ENCODE results near the gene FXYD7. TPM values are rescaled to one million over a fixed set of nuclear protein-coding genes. Genes with fewer than 3 reads are reported as not detected.

FXYD7 gene
- total and polyA plus RNA-seq, 2 experiments from 2014 or later = 0.22 to 0.27 TPM

DNA sequence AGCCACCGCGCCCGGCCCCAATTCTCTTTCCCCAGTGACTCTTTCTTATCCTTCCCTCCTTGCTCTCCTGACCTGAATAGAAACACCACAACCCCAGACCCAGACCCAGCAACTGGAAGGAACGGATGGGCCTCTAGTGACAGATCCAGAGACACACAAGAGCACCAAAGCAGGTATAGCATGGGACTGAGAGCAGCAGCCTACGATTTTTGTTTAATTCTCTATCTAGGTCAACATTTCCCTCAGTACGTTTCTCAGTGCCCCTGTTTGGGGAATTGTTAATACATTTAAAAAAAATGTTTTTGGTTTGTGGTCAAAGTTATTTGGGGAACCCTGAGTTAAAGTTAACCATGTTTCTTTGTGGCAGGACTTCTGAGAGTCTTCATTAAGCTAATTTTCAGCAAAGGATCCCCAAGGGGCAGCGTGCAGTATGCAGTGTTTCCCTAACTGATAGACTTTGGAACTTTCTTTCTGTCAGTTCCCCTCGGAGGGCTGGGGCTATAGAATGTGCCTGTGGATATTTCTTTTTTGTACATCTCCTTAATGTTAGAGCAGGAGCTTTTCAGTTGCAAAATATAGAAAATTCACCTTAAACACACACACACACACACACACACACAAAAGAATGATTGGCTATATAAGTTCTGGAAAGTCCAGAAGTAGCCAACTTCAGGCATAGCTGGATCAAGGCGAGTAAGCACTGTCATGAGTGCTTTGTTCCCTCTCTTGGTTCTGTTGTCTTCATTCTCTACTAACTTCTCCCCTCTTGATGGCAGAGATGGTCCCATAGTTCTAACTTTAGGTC is 17.8 kb downstream of the FXYD7 start:
- TF ChIP-seq EZH2phosphoT487 (IDR thresholded peaks at IDR 0.05; ENCODE audit: low read depth, severe bottlenecking, unreplicated experiment) (no peak), EZH2 (IDR thresholded peaks at IDR 0.05; ENCODE audit: borderline replicate concordance) (no peak)
- TF ChIP-seq, protein P1, sequence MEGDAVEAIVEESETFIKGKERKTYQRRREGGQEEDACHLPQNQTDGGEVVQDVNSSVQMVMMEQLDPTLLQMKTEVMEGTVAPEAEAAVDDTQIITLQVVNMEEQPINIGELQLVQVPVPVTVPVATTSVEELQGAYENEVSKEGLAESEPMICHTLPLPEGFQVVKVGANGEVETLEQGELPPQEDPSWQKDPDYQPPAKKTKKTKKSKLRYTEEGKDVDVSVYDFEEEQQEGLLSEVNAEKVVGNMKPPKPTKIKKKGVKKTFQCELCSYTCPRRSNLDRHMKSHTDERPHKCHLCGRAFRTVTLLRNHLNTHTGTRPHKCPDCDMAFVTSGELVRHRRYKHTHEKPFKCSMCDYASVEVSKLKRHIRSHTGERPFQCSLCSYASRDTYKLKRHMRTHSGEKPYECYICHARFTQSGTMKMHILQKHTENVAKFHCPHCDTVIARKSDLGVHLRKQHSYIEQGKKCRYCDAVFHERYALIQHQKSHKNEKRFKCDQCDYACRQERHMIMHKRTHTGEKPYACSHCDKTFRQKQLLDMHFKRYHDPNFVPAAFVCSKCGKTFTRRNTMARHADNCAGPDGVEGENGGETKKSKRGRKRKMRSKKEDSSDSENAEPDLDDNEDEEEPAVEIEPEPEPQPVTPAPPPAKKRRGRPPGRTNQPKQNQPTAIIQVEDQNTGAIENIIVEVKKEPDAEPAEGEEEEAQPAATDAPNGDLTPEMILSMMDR (IDR thresholded peaks at IDR 0.05; ENCODE audit: poor library complexity) = no peak
- H3K27ac ChIP-seq = no peak overlapping the region
- no peaks in the 10 kb centered on the region for H3K79me2 ChIP-seq
- DNase-seq (ENCODE audit: low spot score) = no peak
- no peaks in the 10 kb centered on the region for H4K20me1 ChIP-seq (ENCODE audit: insufficient read depth, poor library complexity, severe bottlenecking)
- H3K27me3 ChIP-seq = peaks cover 6% of the 10 kb centered on the region
- no peak overlapping the region for H2AFZ ChIP-seq
- H3K4me1 ChIP-seq (ENCODE audit: insufficient read depth) = no peaks in the 10 kb centered on the region
- H3K36me3 ChIP-seq (replicated peaks; ENCODE audit: insufficient read depth, low read depth) = no peaks in the 10 kb centered on the region
- H3K4me2 ChIP-seq = no peak overlapping the region
- 86% methylated on average over 9 of the region's 9 CpGs for WGBS (ENCODE audit: low lambda C conversion rate, missing lambda C conversion rate)
- H3K9me3 ChIP-seq (ENCODE audit: low read depth) = no peaks in the 10 kb centered on the region
- no peaks in the 10 kb centered on the region for H3K9me2 ChIP-seq (replicated peaks; ENCODE audit: insufficient read depth)
- H3K4me3 ChIP-seq = no peak overlapping the region

DNA sequence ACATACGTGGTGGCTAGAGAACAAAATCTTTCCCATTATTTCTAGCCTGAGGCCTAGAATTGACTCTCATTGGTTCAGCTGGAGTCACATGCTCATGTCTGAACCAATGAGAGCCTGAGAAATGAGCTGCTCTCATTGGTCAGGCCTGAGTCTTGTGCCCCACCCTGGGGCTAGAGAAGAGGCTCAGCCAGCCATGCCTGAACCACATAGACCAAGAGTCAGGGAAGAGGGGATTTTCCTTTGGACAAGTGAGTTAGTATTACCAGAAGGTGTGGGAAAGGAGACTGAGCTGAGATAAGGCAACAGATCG is 18.3 kb downstream of the FXYD7 start:
- no peaks in the 10 kb centered on the region for H3K36me3 ChIP-seq (replicated peaks; ENCODE audit: insufficient read depth, low read depth)
- H2AFZ ChIP-seq = no peak overlapping the region
- H3K9me2 ChIP-seq (replicated peaks; ENCODE audit: insufficient read depth) = no peaks in the 10 kb centered on the region
- no peaks in the 10 kb centered on the region for H4K20me1 ChIP-seq (ENCODE audit: insufficient read depth, poor library complexity, severe bottlenecking)
- peaks cover under 1% of the 10 kb centered on the region for H3K27me3 ChIP-seq
- H3K9me3 ChIP-seq (ENCODE audit: low read depth) = no peaks in the 10 kb centered on the region
- no peaks in the 10 kb centered on the region for H3K79me2 ChIP-seq
- no peak overlapping the region for H3K27ac ChIP-seq
- TF ChIP-seq, protein P1 (IDR thresholded peaks at IDR 0.05; ENCODE audit: poor library complexity) = no peak
- no peaks in the 10 kb centered on the region for H3K4me1 ChIP-seq (ENCODE audit: insufficient read depth)
- WGBS (ENCODE audit: low lambda C conversion rate, missing lambda C conversion rate) = 88% methylated on average over 2 of the region's 2 CpGs
- H3K4me2 ChIP-seq = no peak overlapping the region
- no peak for DNase-seq (ENCODE audit: low spot score)
- no peak overlapping the region for H3K4me3 ChIP-seq

DNA sequence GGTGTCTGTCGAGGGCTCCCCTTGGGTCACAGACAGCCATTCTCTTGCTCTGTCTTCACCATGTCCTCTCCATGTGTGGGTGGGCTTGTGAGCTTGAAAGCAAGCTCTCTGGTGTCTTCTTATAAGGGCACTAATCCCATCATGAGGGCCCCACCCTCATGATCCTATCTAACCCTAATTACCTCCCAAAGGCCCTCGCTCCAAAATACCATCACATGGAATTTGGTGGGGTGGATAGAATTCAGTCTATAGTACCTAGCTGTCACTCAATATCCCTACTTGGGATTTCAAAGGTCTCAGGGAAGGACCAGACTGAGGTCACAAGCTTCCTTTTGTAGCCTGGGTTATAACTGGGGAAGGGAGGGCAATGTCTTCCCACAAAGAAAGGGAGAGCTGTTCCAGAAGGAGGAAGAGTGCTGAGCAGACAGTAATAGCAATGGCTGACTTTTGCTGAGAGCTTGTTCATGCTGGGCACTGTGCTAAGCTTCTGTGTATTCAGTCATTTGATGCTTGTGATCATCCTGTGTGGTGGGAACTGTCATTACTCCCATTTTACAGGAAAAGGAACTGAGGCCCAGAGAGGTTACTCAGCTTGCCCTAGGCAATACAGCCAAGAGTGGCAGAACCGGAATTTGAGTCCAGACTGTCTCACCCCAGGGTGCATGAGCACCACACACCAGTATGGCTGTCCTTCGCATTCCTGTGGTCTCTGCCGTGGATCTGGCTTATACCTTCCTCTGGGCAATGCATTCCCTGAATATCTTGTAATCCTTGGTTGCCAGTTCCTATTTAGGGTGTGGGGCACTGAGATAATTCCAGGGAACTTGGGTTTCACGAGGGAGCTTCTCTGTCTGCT is 19.6 kb downstream of the FXYD7 start:
- WGBS (ENCODE audit: low lambda C conversion rate, missing lambda C conversion rate) = 75% methylated on average over 6 of the region's 6 CpGs
- Histone ChIP-seq H3K4me1 (ENCODE audit: insufficient read depth) (no peaks in the 10 kb centered on the region), H3K79me2 (no peaks in the 10 kb centered on the region), H3K27ac (no peak overlapping the region), H3K9me2 (replicated peaks; ENCODE audit: insufficient read depth) (no peaks in the 10 kb centered on the region), H3K9me3 (ENCODE audit: low read depth) (no peaks in the 10 kb centered on the region), H4K20me1 (ENCODE audit: insufficient read depth, poor library complexity, severe bottlenecking) (no peaks in the 10 kb centered on the region), H3K4me2 (no peak overlapping the region), H3K27me3 (no peaks in the 10 kb centered on the region), H3K4me3 (no peak overlapping the region), H2AFZ (no peak overlapping the region), H3K36me3 (replicated peaks; ENCODE audit: insufficient read depth, low read depth) (no peaks in the 10 kb centered on the region)
- TF ChIP-seq EZH2phosphoT487 (IDR thresholded peaks at IDR 0.05; ENCODE audit: low read depth, severe bottlenecking, unreplicated experiment) (no peak), EZH2 (IDR thresholded peaks at IDR 0.05; ENCODE audit: borderline replicate concordance) (no peak)
- TF ChIP-seq, protein P1 (IDR thresholded peaks at IDR 0.05; ENCODE audit: poor library complexity) = no peak
- no peak for DNase-seq (ENCODE audit: low spot score)
